Measurements from ENCODE around the gene SGPP2.
"Not testable (repeated sequence)": the region's sequence is repeated elsewhere in the genome, so short reads cannot be mapped to it uniquely, and the experiment has no call there.

The SGPP2 gene

GRCh38 chr2:222535477-222535876 is 111.1 kb downstream of the SGPP2 start:
- DNase-seq, result no peak

- DNase-seq, result no peak
These were observed 114.2 kb downstream of the SGPP2 start for GRCh38 chr2:222538535-222538934.

DNA sequence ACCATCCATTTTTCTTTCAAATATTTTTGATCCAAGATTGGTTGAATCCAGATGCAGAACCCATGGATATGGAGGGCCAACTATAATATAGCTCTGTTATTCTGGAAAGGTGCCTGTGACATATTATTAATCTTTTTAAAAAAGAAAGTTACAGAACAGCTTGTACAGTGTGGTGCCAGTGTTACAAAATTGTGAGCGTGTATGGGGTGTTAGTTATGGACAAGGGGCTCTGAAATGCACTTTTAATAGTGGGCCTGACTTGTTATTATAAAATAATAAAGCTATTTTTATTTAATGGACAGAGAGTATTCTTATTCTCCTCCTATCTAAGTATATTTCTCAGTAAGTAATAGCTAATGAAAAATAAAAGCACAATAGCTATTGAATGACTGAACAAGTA is 120.3 kb downstream of the SGPP2 start:
- DNase-seq, result no peak

- DNase-seq, result no peak
These were observed 121.8 kb downstream of the SGPP2 start for GRCh38 chr2:222545823-222546795.

DNA sequence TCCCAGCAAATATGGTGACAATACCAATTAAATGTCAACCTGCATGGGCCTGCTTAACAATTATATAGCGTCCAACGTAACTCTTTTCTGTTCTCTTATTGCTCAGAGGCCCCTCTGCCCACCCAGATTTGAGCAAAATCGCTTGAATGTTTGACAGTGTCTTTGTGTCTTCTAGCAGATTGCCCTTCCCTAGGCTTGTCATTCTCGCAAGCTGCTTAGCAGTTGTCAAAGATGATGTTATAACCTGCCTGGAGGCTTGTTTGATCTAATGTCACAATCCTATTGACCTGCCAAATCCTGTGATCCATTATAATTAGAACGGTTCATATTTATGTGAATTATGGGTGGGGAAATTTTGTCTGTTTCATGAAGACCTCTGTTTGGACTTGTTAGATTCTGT is 122.7 kb downstream of the SGPP2 start:
- DNase-seq, result no peak

GRCh38 chr2:222548992-222549391 is 124.6 kb downstream of the SGPP2 start:
- no peak for DNase-seq

GRCh38 chr2:222554517-222554916 is 130.2 kb downstream of the SGPP2 start:
- no peak for DNase-seq

DNA sequence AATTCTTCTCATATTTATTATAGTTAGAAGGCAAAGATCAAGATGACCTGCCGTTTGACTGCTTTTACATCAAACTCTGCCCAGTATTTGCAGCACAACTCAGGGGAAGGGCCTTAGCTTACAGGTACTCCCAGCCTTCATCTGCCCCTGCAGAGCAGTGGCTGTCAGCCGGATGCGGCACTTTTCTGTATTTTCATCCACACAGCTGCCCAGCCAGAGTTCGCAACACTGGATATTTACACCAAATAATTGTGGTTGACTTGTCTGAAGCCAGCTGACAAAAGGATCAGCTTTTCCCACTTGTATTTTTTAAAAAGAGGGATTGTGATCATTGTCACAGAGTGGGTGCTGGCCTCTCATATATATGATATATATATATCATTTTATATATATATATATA is 136.8 kb downstream of the SGPP2 start:
- no peak for DNase-seq

- peak; percentile 16 to 31 for DNase-seq
These were observed 137.7 kb downstream of the SGPP2 start for GRCh38 chr2:222561817-222562645.

DNA sequence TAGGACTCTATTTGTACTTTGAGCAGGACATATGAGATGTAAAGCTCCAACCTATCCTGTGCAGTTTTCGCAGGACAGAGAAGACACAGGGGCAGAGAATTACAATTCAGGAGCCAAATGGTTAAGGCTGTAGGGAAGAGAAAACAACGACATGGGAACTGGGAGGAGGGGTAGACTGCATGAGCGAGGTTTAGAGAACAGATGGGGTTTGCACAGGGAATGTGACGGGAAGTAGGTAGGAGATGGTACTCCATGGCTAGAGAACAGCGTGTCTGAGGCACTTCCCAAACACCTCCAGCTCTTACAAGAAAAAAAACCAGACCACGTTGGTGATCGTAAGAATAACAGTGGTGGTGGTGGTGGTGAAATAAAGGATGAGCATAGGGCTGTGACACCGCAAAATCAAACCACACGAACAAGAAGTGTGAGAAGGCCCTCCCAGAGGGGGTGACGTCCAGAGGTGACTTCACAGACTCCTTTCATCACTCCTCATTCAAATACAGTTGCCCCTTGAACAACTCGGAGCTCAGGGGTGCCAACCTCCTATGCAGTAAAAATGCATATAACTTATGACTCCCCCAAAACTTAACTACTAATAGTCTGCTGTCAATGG is 138.9 kb downstream of the SGPP2 start:
- DNase-seq, result no peak

GRCh38 chr2:222563936-222564335 is 139.6 kb downstream of the SGPP2 start:
- DNase-seq, result no peak

- no peak for DNase-seq
These were observed 141.9 kb downstream of the SGPP2 start for GRCh38 chr2:222566229-222566628.

- DNase-seq, result no peak
These were observed 144.5 kb downstream of the SGPP2 start for GRCh38 chr2:222568865-222569264.

DNA sequence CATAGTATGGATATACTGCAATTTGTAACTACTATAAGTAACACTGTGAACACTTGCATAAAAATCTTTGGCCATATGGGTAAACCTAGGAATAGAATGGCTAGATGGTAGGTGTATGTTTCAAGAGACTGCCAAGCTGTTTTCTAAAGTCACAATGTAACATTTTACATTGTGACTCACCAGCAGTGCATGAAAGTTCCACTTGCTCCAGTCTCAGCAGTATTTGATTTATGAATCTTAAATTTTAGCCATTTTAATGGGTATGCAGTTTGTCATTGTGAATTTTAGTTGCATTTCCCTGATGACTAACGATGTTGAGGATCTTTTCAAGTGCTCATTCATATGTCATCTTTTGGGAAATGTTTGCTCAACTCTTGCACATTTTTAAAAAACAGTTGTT is 145.5 kb downstream of the SGPP2 start:
- DNase-seq, result no peak

DNA sequence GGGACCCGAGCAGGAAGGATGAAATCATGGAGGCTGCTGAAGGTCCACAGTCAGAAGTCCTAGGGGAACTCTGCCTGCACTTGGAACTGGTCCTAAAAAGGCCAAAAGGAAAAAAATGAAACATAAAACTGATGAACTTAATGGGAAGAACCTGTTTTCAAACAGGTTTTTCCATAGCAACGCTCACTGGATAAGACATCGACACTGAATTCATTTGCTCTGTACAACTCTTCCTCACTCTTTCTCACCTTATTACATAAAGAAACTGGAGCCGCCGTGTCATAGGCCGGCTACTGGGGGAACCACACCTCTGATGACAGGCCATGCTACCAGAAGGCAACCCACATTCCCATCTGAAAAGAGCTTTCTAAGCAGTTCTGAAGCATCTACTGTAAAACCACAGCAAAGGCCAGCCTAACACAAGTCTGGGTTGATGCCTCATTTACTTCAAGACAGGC is 147.9 kb downstream of the SGPP2 start:
- no peak for DNase-seq

DNA sequence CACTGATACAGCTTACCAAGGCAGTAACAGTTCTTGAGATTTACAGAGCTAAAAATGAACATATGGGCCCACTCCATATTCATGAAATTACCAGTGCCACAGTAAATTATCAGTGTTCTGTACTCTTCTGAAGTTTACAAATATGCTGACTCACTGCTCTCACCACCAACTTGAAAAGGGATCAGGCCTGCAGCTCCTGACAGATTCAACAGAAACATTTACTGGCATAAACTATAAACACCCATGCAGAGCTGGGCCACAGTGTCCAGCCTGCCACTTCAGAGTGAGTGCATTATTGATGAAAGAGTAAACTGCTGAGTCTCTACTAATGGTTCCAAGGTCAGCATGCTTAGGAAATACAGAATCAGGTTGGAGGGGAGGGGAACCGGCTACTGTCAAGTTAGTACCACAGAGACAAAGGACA is 148.4 kb downstream of the SGPP2 start:
- no peak for DNase-seq

DNA sequence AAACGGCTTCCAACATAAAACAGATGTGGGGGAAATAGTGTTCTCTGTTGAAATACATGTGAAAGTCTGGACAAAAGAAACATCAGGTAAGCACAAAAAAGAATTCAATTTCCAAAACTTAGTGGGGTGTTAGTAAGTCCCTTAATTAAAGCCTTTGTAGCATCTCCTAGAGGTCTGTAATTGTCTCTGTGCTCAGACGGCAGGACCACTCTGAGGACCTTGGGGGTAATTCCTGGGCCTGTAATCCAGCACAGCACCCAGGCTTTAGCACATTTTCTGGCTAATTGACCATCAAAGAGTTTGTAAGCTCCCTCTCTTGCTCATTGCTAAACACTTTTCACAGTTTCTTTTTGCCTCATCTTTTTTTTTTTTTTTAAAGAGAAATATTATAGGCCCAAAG is 151.3 kb downstream of the SGPP2 start:
- no peak for DNase-seq

DNA sequence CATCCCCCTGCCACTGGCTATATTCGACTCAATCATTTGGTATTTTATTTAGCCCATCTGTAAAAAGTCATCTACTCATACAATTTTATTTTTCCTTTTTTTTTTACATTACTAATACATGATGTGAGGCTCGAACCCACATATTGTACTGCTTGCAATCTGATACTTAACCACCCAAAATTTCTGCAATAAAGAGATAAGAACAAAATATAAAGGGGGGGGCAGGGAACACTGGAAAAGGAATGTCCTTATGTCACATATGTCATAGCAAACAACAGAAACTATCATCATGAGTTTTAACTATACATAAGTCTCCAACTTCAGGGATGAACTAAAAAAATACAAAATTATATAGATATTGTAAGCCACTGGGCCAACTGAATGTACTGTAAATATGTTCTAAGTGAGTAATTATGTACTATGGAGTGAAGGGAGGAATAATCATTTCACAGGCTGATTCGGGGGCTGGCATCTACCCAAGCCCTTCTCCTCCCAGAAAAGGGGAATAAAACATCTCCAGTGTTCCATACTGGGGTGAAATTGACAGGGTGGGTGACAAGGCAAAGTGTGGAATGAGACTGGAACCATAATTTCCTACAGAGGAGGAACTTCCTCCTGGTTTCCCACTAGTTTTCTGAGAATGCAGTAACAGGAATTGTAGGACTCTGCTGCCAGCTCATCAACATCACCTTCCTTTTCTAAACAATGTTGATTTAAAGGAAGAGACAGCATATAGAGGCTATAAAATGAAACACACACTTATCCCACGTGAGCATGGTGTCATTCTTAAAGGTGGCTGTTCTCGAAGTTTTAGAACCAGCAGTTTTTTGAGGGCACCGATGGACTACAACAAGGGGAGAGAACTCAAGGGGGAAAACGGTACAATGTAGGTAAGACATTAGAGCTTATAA is 152.1 kb downstream of the SGPP2 start:
- no peak for DNase-seq

GRCh38 chr2:222577341-222577740 is 153.0 kb downstream of the SGPP2 start:
- DNase-seq, result no peak

- no peak for DNase-seq
These were observed 158.6 kb downstream of the SGPP2 start for GRCh38 chr2:222582928-222583327.

GRCh38 chr2:222584589-222584988 is 160.2 kb downstream of the SGPP2 start:
- DNase-seq, result not testable (repeated sequence)

GRCh38 chr2:222591661-222592060 is 167.3 kb downstream of the SGPP2 start:
- no peak for DNase-seq
